ENCODE results near the gene SLC25A19.
A peak's percentile ranks its signal among the peaks of the same experiment; 100 is the strongest.

Gene SLC25A19

DNA sequence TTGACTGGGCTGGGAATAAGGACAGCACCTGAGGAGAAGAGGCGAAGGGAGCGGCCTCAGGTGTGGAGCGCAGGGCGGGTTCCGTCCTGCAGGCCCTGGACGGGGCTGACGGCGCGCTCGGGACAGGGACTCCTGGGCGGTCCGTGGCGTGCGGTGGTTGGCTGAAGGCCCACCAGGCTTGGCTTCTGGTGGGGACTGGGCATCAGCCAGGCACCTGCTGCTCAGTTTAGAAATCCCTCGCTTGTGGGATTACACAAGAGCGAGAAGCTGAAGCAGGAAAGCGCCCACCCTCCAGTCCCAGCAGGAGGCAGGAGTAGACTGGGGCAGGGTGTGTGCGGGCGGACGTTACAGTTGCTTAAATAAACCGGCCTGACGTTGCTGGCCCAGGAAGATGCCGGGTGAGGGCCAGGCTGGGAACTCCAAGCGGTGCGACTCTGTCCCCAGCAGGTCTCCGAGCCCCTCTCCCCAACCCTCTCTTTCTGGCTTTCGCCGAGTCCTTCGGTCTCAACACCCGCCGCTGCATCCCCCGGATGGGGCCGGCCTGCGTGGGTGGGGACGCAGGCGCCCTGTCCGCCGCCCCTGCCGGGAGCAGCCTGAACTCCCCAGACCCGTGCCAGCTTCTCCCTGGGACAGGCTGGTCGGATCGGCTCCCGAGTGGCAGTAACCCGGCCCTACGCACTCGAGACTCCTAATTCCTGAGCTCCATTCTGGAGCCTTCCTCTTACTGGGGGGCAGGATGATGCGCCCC is 18.8 kb downstream of the SLC25A19 start:
- H3K27ac ChIP-seq (ENCODE audit: low read length): peak overlapping the region; percentile 54
- peak overlapping the region; percentile 35; the same call in 1 of the 2 replicates for H2AFZ ChIP-seq (ENCODE audit: low read depth, low read length)
- H3K4me2 ChIP-seq (ENCODE audit: low read length): peak overlapping the region; percentile 95
- no peak for TF ChIP-seq EZH2phosphoT487 (IDR thresholded peaks at IDR 0.05; ENCODE audit: low read depth)
- TF ChIP-seq, protein P1, sequence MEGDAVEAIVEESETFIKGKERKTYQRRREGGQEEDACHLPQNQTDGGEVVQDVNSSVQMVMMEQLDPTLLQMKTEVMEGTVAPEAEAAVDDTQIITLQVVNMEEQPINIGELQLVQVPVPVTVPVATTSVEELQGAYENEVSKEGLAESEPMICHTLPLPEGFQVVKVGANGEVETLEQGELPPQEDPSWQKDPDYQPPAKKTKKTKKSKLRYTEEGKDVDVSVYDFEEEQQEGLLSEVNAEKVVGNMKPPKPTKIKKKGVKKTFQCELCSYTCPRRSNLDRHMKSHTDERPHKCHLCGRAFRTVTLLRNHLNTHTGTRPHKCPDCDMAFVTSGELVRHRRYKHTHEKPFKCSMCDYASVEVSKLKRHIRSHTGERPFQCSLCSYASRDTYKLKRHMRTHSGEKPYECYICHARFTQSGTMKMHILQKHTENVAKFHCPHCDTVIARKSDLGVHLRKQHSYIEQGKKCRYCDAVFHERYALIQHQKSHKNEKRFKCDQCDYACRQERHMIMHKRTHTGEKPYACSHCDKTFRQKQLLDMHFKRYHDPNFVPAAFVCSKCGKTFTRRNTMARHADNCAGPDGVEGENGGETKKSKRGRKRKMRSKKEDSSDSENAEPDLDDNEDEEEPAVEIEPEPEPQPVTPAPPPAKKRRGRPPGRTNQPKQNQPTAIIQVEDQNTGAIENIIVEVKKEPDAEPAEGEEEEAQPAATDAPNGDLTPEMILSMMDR (IDR thresholded peaks at IDR 0.05; ENCODE audit: low read depth, low read length): peak; percentile 34; the same call in 1 of the 2 replicates
- H3K4me1 ChIP-seq (ENCODE audit: low read length): peaks cover 25% of the 10 kb centered on the region
- H3K9ac ChIP-seq (ENCODE audit: low read length): peak overlapping the region; percentile 81
- H3K79me2 ChIP-seq (ENCODE audit: low read length): peaks cover 21% of the 10 kb centered on the region
- peak overlapping the region; percentile 86 for H3K4me3 ChIP-seq (ENCODE audit: low read length)
- H3K9me3 ChIP-seq (ENCODE audit: insufficient read depth, low read length): no peaks in the 10 kb centered on the region
- peaks cover 43% of the 10 kb centered on the region for H3K36me3 ChIP-seq (replicated peaks; ENCODE audit: low read depth, low read length)
- no peaks in the 10 kb centered on the region for H3K27me3 ChIP-seq (ENCODE audit: low read depth, low read length)
- H4K20me1 ChIP-seq (ENCODE audit: insufficient read depth, low read length): no peaks in the 10 kb centered on the region

- Histone ChIP-seq H4K20me1 (ENCODE audit: insufficient read depth, low read length) (no peaks in the 10 kb centered on the region), H3K4me3 (ENCODE audit: low read length) (peak overlapping the region; percentile 86), H3K4me1 (ENCODE audit: low read length) (peaks cover 25% of the 10 kb centered on the region), H3K27ac (ENCODE audit: low read length) (0 out of 2 replicates have a peak overlapping the region, but pooled peaks have one; percentile 54), H3K9ac (ENCODE audit: low read length) (peak overlapping the region; percentile 81), H2AFZ (ENCODE audit: low read depth, low read length) (0 out of 2 replicates have a peak overlapping the region, but pooled peaks have one; percentile 35), H3K79me2 (ENCODE audit: low read length) (peaks cover 21% of the 10 kb centered on the region), H3K27me3 (ENCODE audit: low read depth, low read length) (no peaks in the 10 kb centered on the region), H3K4me2 (ENCODE audit: low read length) (peak overlapping the region; percentile 95), H3K9me3 (ENCODE audit: insufficient read depth, low read length) (no peaks in the 10 kb centered on the region), H3K36me3 (replicated peaks; ENCODE audit: low read depth, low read length) (peaks cover 40% of the 10 kb centered on the region)
- TF ChIP-seq, protein P1 (IDR thresholded peaks at IDR 0.05; ENCODE audit: low read depth, low read length): no peak
- TF ChIP-seq EZH2phosphoT487 (IDR thresholded peaks at IDR 0.05; ENCODE audit: low read depth): no peak
Measured at GRCh38 chr17:75269844-75270217, 19.4 kb downstream of the SLC25A19 start.

- Histone ChIP-seq H3K4me1 (ENCODE audit: low read length) (peaks cover 27% of the 10 kb centered on the region), H3K4me2 (ENCODE audit: low read length) (no peak overlapping the region), H3K4me3 (ENCODE audit: low read length) (no peak overlapping the region), H3K79me2 (ENCODE audit: low read length) (peaks cover 26% of the 10 kb centered on the region), H3K9me3 (ENCODE audit: insufficient read depth, low read length) (no peaks in the 10 kb centered on the region), H3K9ac (ENCODE audit: low read length) (no peak overlapping the region), H4K20me1 (ENCODE audit: insufficient read depth, low read length) (no peaks in the 10 kb centered on the region), H3K27me3 (ENCODE audit: low read depth, low read length) (no peaks in the 10 kb centered on the region), H3K27ac (ENCODE audit: low read length) (no peak overlapping the region), H3K36me3 (replicated peaks; ENCODE audit: low read depth, low read length) (peaks cover 35% of the 10 kb centered on the region), H2AFZ (ENCODE audit: low read depth, low read length) (no peak overlapping the region)
- TF ChIP-seq, protein P1 (IDR thresholded peaks at IDR 0.05; ENCODE audit: low read depth, low read length): peak; percentile 21
- no peak for TF ChIP-seq EZH2phosphoT487 (IDR thresholded peaks at IDR 0.05; ENCODE audit: low read depth)
Measured at GRCh38 chr17:75267411-75268232, 21.6 kb downstream of the SLC25A19 start.

DNA sequence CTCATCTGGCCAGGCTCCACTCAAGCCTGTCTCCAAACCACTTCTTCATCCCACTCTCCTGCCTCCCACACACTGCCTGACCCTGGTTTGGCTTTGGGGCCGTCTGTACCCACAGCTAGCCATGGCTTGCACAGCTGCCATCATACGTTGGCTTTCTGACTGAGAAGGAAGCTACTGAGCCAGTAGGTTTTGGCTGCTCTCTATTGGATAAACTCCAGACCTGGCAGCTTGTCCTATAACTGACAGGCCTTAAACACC is 22.2 kb downstream of the SLC25A19 start:
- H3K4me2 ChIP-seq (ENCODE audit: low read length): no peak overlapping the region
- no peak overlapping the region for H3K9ac ChIP-seq (ENCODE audit: low read length)
- TF ChIP-seq, protein P1 (IDR thresholded peaks at IDR 0.05; ENCODE audit: low read depth, low read length): no peak
- TF ChIP-seq EZH2phosphoT487 (IDR thresholded peaks at IDR 0.05; ENCODE audit: low read depth): no peak
- no peak overlapping the region for H2AFZ ChIP-seq (ENCODE audit: low read depth, low read length)
- no peaks in the 10 kb centered on the region for H3K27me3 ChIP-seq (ENCODE audit: low read depth, low read length)
- H3K79me2 ChIP-seq (ENCODE audit: low read length): peaks cover 26% of the 10 kb centered on the region
- H4K20me1 ChIP-seq (ENCODE audit: insufficient read depth, low read length): no peaks in the 10 kb centered on the region
- H3K9me3 ChIP-seq (ENCODE audit: insufficient read depth, low read length): no peaks in the 10 kb centered on the region
- H3K4me1 ChIP-seq (ENCODE audit: low read length): peaks cover 25% of the 10 kb centered on the region
- no peak overlapping the region for H3K4me3 ChIP-seq (ENCODE audit: low read length)
- no peak overlapping the region for H3K27ac ChIP-seq (ENCODE audit: low read length)
- H3K36me3 ChIP-seq (replicated peaks; ENCODE audit: low read depth, low read length): peaks cover 31% of the 10 kb centered on the region

All from OCI-LY3 (cell line).